DOHH2 (cell line): ENCODE data around the gene ZNF385D.
"Not testable (repeated sequence)": the region's sequence is repeated elsewhere in the genome, so short reads cannot be mapped to it uniquely, and the experiment has no call there.

ENCODE experiments used
- H3F3A ChIP-seq: fragments of 200-600 bp; sonication (generic), shearing (Covaris generic); 2 replicates; pipeline ENCODE4 v1.6.0; 2016; ENCODE audit warnings: antibody characterized with exemption, mild to moderate bottlenecking; ENCODE audit not compliant: control insufficient read depth, insufficient read depth
- H3K27ac ChIP-seq: fragments of 200-600 bp; sonication (generic); 2 replicates; pipeline ENCODE4 v1.5.1; 2014; ENCODE audit warnings: low read depth, mild to moderate bottlenecking, low read length, moderate library complexity
- H3K27me3 ChIP-seq: fragments of 200-600 bp; sonication (generic); 2 replicates; pipeline ENCODE4 v1.6.1; 2014; ENCODE audit warnings: mild to moderate bottlenecking, low read length, mixed read lengths; ENCODE audit not compliant: control insufficient read depth
- H3K36me3 ChIP-seq: fragments of 200-600 bp; sonication (generic); 2 replicates; pipeline ENCODE4 v1.6.1; 2014; ENCODE audit warnings: mild to moderate bottlenecking, low read length, moderate library complexity, mixed read lengths; ENCODE audit not compliant: control insufficient read depth
- H3K4me1 ChIP-seq: fragments of 200-600 bp; sonication (generic); 2 replicates; pipeline ENCODE4 v1.6.1; 2014; ENCODE audit warnings: mild to moderate bottlenecking, low read length, mixed read lengths; ENCODE audit not compliant: control insufficient read depth
- H3K4me2 ChIP-seq: fragments of 200-600 bp; sonication (generic); 2 replicates; pipeline ENCODE4 v1.6.0; 2014; ENCODE audit warnings: mild to moderate bottlenecking, low read length, moderate library complexity
- H3K4me3 ChIP-seq: fragments of 200-600 bp; sonication (generic); 2 replicates; pipeline ENCODE4 v1.5.1; 2014; ENCODE audit warnings: mild to moderate bottlenecking, low read length, mixed read lengths
- H3K79me2 ChIP-seq: fragments of 200-600 bp; sonication (generic); 2 replicates; pipeline ENCODE4 v1.6.1; 2014; ENCODE audit warnings: mild to moderate bottlenecking, low read length, mixed read lengths; ENCODE audit not compliant: control insufficient read depth
- H3K9me2 ChIP-seq: fragments of 200-600 bp; sonication (generic); replicated peaks from 2 replicates; pipeline ENCODE4 v1.6.1; 2014; ENCODE audit warnings: mild to moderate bottlenecking, low read length, mixed read lengths; ENCODE audit not compliant: control insufficient read depth
- H3K9me3 ChIP-seq: fragments of 200-600 bp; sonication (generic); 2 replicates; pipeline ENCODE4 v1.6.1; 2014; ENCODE audit warnings: antibody characterized with exemption, low read length, mixed read lengths; ENCODE audit not compliant: control insufficient read depth, insufficient read depth
- H4K20me1 ChIP-seq: fragments of 200-600 bp; sonication (generic); 2 replicates; pipeline ENCODE4 v1.6.0; 2014; ENCODE audit warnings: low read depth, mild to moderate bottlenecking, antibody characterized with exemption, low read length, moderate library complexity; ENCODE audit not compliant: control insufficient read depth, insufficient read depth
- EZH2phosphoT487 ChIP-seq: fragments of 200-600 bp; sonication (generic); IDR thresholded peaks from 2 replicates; pipeline ENCODE4 v1.6.1; 2017; ENCODE audit warnings: borderline replicate concordance, mild to moderate bottlenecking, antibody characterized with exemption, low read length, moderate library complexity, mixed read lengths
- TF ChIP-seq, protein P1 (sequence below): fragments of 200-600 bp; sonication (generic); IDR thresholded peaks from one replicate; pipeline ENCODE4 v1.5.1; 2014; ENCODE audit warnings: antibody characterized with exemption, mild to moderate bottlenecking, low read depth, low read length; ENCODE audit not compliant: poor library complexity, severe bottlenecking

Gene ZNF385D

DNA sequence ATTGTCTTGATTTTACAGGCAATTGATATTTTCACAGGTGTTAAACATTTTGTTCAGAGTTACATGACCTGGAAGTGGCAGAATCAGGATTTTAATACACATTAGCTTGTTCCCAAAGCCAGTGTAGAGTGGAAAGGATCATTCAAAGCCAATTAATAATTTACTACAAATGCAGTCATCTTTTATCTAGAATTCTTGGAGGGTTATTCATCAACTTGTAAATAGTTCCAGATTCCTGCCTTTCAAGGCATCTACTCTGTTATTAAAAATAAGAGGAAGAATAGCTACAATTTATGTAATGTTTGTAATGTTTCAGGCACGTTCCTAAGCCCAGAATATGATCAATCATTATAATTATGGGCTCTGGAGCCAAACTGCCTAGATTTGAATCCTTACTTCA, 358.5 kb downstream of the ZNF385D start:
- Histone ChIP-seq H3K27me3 (no peaks in the 10 kb centered on the region), H3K4me3 (no peak overlapping the region), H3K27ac (no peak overlapping the region), H4K20me1 (no peaks in the 10 kb centered on the region), H3F3A (no peaks in the 10 kb centered on the region), H3K4me2 (no peak overlapping the region), H3K9me2 (no peaks in the 10 kb centered on the region), H3K79me2 (no peaks in the 10 kb centered on the region), H3K9me3 (no peaks in the 10 kb centered on the region), H3K4me1 (no peaks in the 10 kb centered on the region), H3K36me3 (no peaks in the 10 kb centered on the region)
- no peak for TF ChIP-seq EZH2phosphoT487
- TF ChIP-seq, protein P1, sequence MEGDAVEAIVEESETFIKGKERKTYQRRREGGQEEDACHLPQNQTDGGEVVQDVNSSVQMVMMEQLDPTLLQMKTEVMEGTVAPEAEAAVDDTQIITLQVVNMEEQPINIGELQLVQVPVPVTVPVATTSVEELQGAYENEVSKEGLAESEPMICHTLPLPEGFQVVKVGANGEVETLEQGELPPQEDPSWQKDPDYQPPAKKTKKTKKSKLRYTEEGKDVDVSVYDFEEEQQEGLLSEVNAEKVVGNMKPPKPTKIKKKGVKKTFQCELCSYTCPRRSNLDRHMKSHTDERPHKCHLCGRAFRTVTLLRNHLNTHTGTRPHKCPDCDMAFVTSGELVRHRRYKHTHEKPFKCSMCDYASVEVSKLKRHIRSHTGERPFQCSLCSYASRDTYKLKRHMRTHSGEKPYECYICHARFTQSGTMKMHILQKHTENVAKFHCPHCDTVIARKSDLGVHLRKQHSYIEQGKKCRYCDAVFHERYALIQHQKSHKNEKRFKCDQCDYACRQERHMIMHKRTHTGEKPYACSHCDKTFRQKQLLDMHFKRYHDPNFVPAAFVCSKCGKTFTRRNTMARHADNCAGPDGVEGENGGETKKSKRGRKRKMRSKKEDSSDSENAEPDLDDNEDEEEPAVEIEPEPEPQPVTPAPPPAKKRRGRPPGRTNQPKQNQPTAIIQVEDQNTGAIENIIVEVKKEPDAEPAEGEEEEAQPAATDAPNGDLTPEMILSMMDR, result no peak

DNA sequence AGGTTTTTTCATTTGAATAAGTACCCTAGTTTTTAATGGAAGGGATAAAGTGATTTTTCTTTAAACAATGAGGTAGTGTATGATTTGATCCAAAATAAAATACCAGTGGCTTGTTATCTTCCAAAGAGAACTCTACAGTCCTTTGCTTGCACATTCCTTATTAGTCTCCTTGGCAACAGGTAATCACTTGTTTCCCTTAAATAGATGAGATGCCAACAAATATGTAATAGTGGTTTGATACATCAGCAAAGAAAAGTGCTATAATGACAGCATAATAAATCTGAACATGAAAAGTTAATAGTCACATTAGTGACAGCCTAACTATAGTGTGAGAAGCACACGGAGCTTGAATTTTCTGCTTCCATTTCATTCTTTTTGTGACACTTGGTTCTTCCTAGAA, 360.2 kb downstream of the ZNF385D start:
- Histone ChIP-seq H3F3A (no peaks in the 10 kb centered on the region), H4K20me1 (no peaks in the 10 kb centered on the region), H3K36me3 (no peaks in the 10 kb centered on the region), H3K4me1 (no peaks in the 10 kb centered on the region), H3K9me2 (no peaks in the 10 kb centered on the region), H3K27me3 (no peaks in the 10 kb centered on the region), H3K27ac (no peak overlapping the region), H3K4me2 (no peak overlapping the region), H3K79me2 (no peaks in the 10 kb centered on the region), H3K9me3 (no peaks in the 10 kb centered on the region), H3K4me3 (no peak overlapping the region)
- no peak for TF ChIP-seq EZH2phosphoT487
- TF ChIP-seq, protein P1, result no peak

DNA sequence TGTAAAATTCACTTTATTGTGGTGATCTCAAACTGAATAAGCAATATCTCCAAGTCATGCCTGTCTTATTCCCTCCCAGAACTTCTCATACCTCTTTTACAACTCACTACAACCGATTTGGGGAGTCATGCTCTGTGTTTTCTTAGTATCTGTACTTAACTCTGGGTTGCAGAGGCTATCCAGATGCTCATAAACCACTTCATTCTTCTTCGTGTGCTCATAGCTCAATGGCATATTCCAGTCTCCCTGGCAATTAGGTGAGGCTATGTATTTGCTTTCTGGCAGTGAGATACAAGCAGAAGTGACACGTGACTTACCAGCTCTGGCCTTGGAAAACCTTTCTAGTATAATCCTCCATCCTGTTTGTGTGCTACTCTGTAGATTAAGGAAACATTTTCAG, 360.9 kb downstream of the ZNF385D start:
- Histone ChIP-seq H3K27me3 (no peaks in the 10 kb centered on the region), H3F3A (no peaks in the 10 kb centered on the region), H4K20me1 (no peaks in the 10 kb centered on the region), H3K36me3 (no peaks in the 10 kb centered on the region), H3K79me2 (no peaks in the 10 kb centered on the region), H3K4me2 (no peak overlapping the region), H3K4me3 (no peak overlapping the region), H3K9me2 (no peaks in the 10 kb centered on the region), H3K9me3 (no peaks in the 10 kb centered on the region), H3K4me1 (no peaks in the 10 kb centered on the region), H3K27ac (no peak overlapping the region)
- TF ChIP-seq, protein P1, result no peak
- TF ChIP-seq EZH2phosphoT487, result no peak

DNA sequence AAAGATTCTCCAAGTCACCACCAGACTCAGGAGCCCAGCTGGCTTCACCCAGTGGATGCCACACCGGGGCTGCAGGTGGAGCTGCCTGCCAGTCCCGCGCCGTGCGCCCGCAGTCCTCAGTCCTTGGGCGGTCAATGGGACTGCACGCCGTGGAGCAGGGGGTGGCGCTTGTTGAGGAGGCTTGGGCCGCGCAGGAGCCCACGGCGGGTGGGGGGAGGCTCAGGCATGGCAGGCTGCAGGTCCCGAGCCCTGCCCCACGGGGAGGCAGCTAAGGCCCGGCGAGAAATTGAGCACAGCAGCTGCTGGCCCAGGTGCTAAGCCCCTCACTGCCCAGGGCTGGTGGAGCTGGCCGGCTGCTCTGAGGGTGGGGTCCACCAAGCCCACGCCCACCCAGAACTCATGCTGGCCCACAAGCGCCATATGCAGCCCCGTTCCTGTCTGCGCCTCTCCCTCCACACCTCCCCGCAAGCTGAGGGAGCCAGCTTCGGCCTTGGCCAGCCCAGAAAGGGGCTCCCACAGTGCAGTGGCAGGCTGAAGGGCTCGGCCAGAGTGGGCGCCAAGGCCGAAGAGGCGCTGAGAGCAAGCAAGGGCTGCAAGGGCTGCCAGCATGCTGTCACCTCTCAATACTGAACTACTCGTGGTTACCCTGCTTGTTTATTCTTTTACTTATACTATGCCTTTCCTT, 363.7 kb downstream of the ZNF385D start:
- H3K27me3 ChIP-seq, result not testable (repeated sequence)

DNA sequence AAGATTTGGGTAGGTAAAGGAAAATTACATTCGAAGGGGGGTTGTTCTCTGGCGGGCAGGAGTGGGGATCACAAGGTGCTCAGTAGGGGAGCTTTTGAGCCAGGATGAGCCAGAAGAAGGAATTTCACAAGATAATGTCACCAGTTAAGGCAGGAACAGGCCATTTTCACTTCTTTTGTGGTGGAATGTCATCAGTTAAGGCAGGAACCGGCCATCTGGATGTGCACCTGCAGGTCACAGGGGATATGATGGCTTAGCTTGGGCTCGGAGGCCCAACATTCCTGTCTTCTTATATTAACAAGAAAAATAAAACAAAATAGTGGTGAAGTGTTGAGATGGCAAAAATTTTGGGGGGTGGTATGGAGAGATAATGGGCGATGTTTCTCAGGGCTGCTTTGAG, 373.0 kb downstream of the ZNF385D start:
- H3K36me3 ChIP-seq, H3F3A ChIP-seq, H3K4me3 ChIP-seq, H3K4me2 ChIP-seq, H3K9me3 ChIP-seq, H3K27ac ChIP-seq, H4K20me1 ChIP-seq, H3K79me2 ChIP-seq, H3K9me2 ChIP-seq, H3K27me3 ChIP-seq, H3K4me1 ChIP-seq: not testable (repeated sequence)

More for the DNA sequence above, 363.7 kb downstream of the ZNF385D start:
- H4K20me1 ChIP-seq, H3K4me1 ChIP-seq, H3K4me2 ChIP-seq, H3K27ac ChIP-seq, H3K79me2 ChIP-seq, H3K9me3 ChIP-seq, H3K36me3 ChIP-seq, H3F3A ChIP-seq, H3K4me3 ChIP-seq, H3K9me2 ChIP-seq: not testable (repeated sequence)
